ENCODE data around the gene CCDC6.

The CCDC6 gene

GRCh38 chr10:59896191-59896590 is 10.2 kb downstream of the CCDC6 start:
- DNase-seq (ENCODE audit: extremely low spot score) = no peak
- CTCF ChIA-PET = interaction anchor here (0.6 to 1.2 kb wide), 2 partner anchors 10 to 136 kb away, joined by 3 to 5 read pairs; partner anchors contain the start of gene CCDC6
- POLR2A ChIA-PET = interaction anchor here (1.4 to 1.5 kb wide), 2 partner anchors 10 to 12 kb away, joined by 5 read pairs; partner anchors contain the start of gene CCDC6
- no peak for TF ChIP-seq NFRKB (IDR thresholded peaks at IDR 0.05)
- no peak for TF ChIP-seq FOXK2 (IDR thresholded peaks at IDR 0.05)
- no peak for TF ChIP-seq BHLHE40 (IDR thresholded peaks at IDR 0.05; ENCODE audit: borderline replicate concordance)
- TF ChIP-seq ZNF384 (IDR thresholded peaks at IDR 0.05) = no peak
- TF ChIP-seq PKNOX1 (IDR thresholded peaks at IDR 0.05) = no peak
- TF ChIP-seq CTBP1 (IDR thresholded peaks at IDR 0.05; ENCODE audit: borderline replicate concordance) = no peak
- TF ChIP-seq ELF4 (IDR thresholded peaks at IDR 0.05) = no peak
- no peak for TF ChIP-seq HDGF (IDR thresholded peaks at IDR 0.05; ENCODE audit: borderline replicate concordance)
- no peak for TF ChIP-seq SP1 (IDR thresholded peaks at IDR 0.05)
- no peak for TF ChIP-seq SUZ12 (IDR thresholded peaks at IDR 0.05)
- TF ChIP-seq FOXA1 (IDR thresholded peaks at IDR 0.05) = no peak
- TF ChIP-seq ARNT (IDR thresholded peaks at IDR 0.05) = no peak
- TF ChIP-seq L3MBTL2 (conservative IDR thresholded peaks at IDR 0.05) = no peak
- no peak for TF ChIP-seq TARDBP (IDR thresholded peaks at IDR 0.05)
- no peak for TF ChIP-seq LEF1 (IDR thresholded peaks at IDR 0.05; ENCODE audit: borderline replicate concordance)
- TF ChIP-seq FOXM1 (IDR thresholded peaks at IDR 0.05; ENCODE audit: borderline replicate concordance) = no peak

- DNase-seq (ENCODE audit: extremely low spot score) = no peak
- CTCF ChIA-PET = interaction anchor here (1.2 kb wide), 1 partner anchor 11 kb away, joined by 5 read pairs; the partner anchor contains the start of gene CCDC6
- POLR2A ChIA-PET = interaction anchor here (1.4 to 1.5 kb wide), 2 partner anchors 11 to 13 kb away, joined by 5 read pairs; partner anchors contain the start of gene CCDC6
- no peak for TF ChIP-seq SUZ12 (IDR thresholded peaks at IDR 0.05)
- no peak for TF ChIP-seq L3MBTL2 (conservative IDR thresholded peaks at IDR 0.05)
- no peak for TF ChIP-seq ELF4 (IDR thresholded peaks at IDR 0.05)
- no peak for TF ChIP-seq TARDBP (IDR thresholded peaks at IDR 0.05)
- no peak for TF ChIP-seq LEF1 (IDR thresholded peaks at IDR 0.05; ENCODE audit: borderline replicate concordance)
- TF ChIP-seq CTBP1 (IDR thresholded peaks at IDR 0.05; ENCODE audit: borderline replicate concordance) = no peak
- no peak for TF ChIP-seq FOXA1 (IDR thresholded peaks at IDR 0.05)
- no peak for TF ChIP-seq FOXM1 (IDR thresholded peaks at IDR 0.05; ENCODE audit: borderline replicate concordance)
- no peak for TF ChIP-seq SP1 (IDR thresholded peaks at IDR 0.05)
- TF ChIP-seq PKNOX1 (IDR thresholded peaks at IDR 0.05) = no peak
- TF ChIP-seq HDGF (IDR thresholded peaks at IDR 0.05; ENCODE audit: borderline replicate concordance) = no peak
- no peak for TF ChIP-seq ZNF384 (IDR thresholded peaks at IDR 0.05)
- no peak for TF ChIP-seq BHLHE40 (IDR thresholded peaks at IDR 0.05; ENCODE audit: borderline replicate concordance)
Measured at GRCh38 chr10:59895629-59896116, 10.7 kb downstream of the CCDC6 start.

GRCh38 chr10:59894114-59894513 is 12.2 kb downstream of the CCDC6 start:
- ChIA-PET CTCF (no interaction called here), POLR2A (no interaction called here)
- no peak for DNase-seq (ENCODE audit: extremely low spot score)
- TF ChIP-seq CTBP1 (IDR thresholded peaks at IDR 0.05; ENCODE audit: borderline replicate concordance) = no peak
- TF ChIP-seq PKNOX1 (IDR thresholded peaks at IDR 0.05) = no peak
- TF ChIP-seq NFRKB (IDR thresholded peaks at IDR 0.05) = no peak
- no peak for TF ChIP-seq ELF4 (IDR thresholded peaks at IDR 0.05)
- no peak for TF ChIP-seq ARNT (IDR thresholded peaks at IDR 0.05)
- TF ChIP-seq HDGF (IDR thresholded peaks at IDR 0.05; ENCODE audit: borderline replicate concordance) = no peak
- no peak for TF ChIP-seq FOXA1 (IDR thresholded peaks at IDR 0.05)
- no peak for TF ChIP-seq BHLHE40 (IDR thresholded peaks at IDR 0.05; ENCODE audit: borderline replicate concordance)
- TF ChIP-seq FOXM1 (IDR thresholded peaks at IDR 0.05; ENCODE audit: borderline replicate concordance) = no peak
- TF ChIP-seq L3MBTL2 (conservative IDR thresholded peaks at IDR 0.05) = no peak
- TF ChIP-seq FOXK2 (IDR thresholded peaks at IDR 0.05) = no peak
- no peak for TF ChIP-seq LEF1 (IDR thresholded peaks at IDR 0.05; ENCODE audit: borderline replicate concordance)
- TF ChIP-seq ZNF384 (IDR thresholded peaks at IDR 0.05) = no peak
- no peak for TF ChIP-seq SP1 (IDR thresholded peaks at IDR 0.05)
- no peak for TF ChIP-seq SUZ12 (IDR thresholded peaks at IDR 0.05)
- TF ChIP-seq TARDBP (IDR thresholded peaks at IDR 0.05) = no peak

- no peak for TF ChIP-seq HDGF (IDR thresholded peaks at IDR 0.05; ENCODE audit: borderline replicate concordance)
- no peak for TF ChIP-seq BHLHE40 (IDR thresholded peaks at IDR 0.05; ENCODE audit: borderline replicate concordance)
- no peak for TF ChIP-seq PKNOX1 (IDR thresholded peaks at IDR 0.05)
- TF ChIP-seq SUZ12 (IDR thresholded peaks at IDR 0.05) = no peak
- no peak for TF ChIP-seq L3MBTL2 (conservative IDR thresholded peaks at IDR 0.05)
- no peak for TF ChIP-seq ARNT (IDR thresholded peaks at IDR 0.05)
- no peak for TF ChIP-seq FOXA1 (IDR thresholded peaks at IDR 0.05)
- TF ChIP-seq TARDBP (IDR thresholded peaks at IDR 0.05) = no peak
- no peak for TF ChIP-seq ZNF384 (IDR thresholded peaks at IDR 0.05)
- ChIA-PET CTCF (interaction anchor here (0.7 kb wide), 1 partner anchor 42 kb away, joined by 3 read pairs; no protein-coding TSS in a partner anchor), POLR2A (no interaction called here)
- DNase-seq (ENCODE audit: extremely low spot score) = no peak
Measured at GRCh38 chr10:59892697-59893096, 13.7 kb downstream of the CCDC6 start.

GRCh38 chr10:59891936-59892335 is 14.4 kb downstream of the CCDC6 start:
- ChIA-PET POLR2A (no interaction called here), CTCF (interaction anchor here (0.7 kb wide), 1 partner anchor 43 kb away, joined by 3 read pairs; no protein-coding TSS in a partner anchor)
- TF ChIP-seq ARNT (IDR thresholded peaks at IDR 0.05) = no peak
- no peak for TF ChIP-seq SUZ12 (IDR thresholded peaks at IDR 0.05)
- TF ChIP-seq FOXA1 (IDR thresholded peaks at IDR 0.05) = no peak
- no peak for TF ChIP-seq ELF4 (IDR thresholded peaks at IDR 0.05)
- TF ChIP-seq L3MBTL2 (conservative IDR thresholded peaks at IDR 0.05) = no peak
- TF ChIP-seq BHLHE40 (IDR thresholded peaks at IDR 0.05; ENCODE audit: borderline replicate concordance) = no peak
- TF ChIP-seq NFRKB (IDR thresholded peaks at IDR 0.05) = no peak
- TF ChIP-seq HDGF (IDR thresholded peaks at IDR 0.05; ENCODE audit: borderline replicate concordance) = no peak
- no peak for DNase-seq (ENCODE audit: extremely low spot score)

All from HEK293T (cell line).